MM.1S (cell line): ENCODE data around the gene TARBP1.

Experiments used
- DNase-seq: peaks from one replicate; pipeline ENCODE4 v3.0.0-alpha.2; 2015
- H2AFZ ChIP-seq: fragments of 300-600 bp; sonication (generic); 2 replicates; pipeline ENCODE4 v1.6.0; 2016; ENCODE audit warnings: antibody characterized with exemption, low read length
- H3F3A ChIP-seq: fragments of 300-600 bp; sonication (generic); 2 replicates; pipeline ENCODE4 v1.6.1; 2016; ENCODE audit warnings: mild to moderate bottlenecking, antibody characterized with exemption, low read length, moderate library complexity, mixed read lengths; ENCODE audit not compliant: insufficient read depth
- H3K27ac ChIP-seq: fragments of 300-600 bp; sonication (generic); 2 replicates; pipeline ENCODE4 v1.5.1; 2016; ENCODE audit warnings: mild to moderate bottlenecking, low read length
- H3K27me3 ChIP-seq: fragments of 300-600 bp; sonication (generic); replicated peaks from 2 replicates; pipeline ENCODE4 v1.6.0; 2016; ENCODE audit warnings: low read length; ENCODE audit not compliant: insufficient read depth
- H3K36me3 ChIP-seq: fragments of 300-600 bp; sonication (generic); replicated peaks from 2 replicates; pipeline ENCODE4 v1.6.1; 2016; ENCODE audit warnings: mild to moderate bottlenecking, low read length, mixed read lengths; ENCODE audit not compliant: insufficient read depth
- H3K4me1 ChIP-seq: fragments of 300-600 bp; sonication (generic); 2 replicates; pipeline ENCODE4 v1.6.1; 2016; ENCODE audit warnings: low read length, mixed read lengths
- H3K4me2 ChIP-seq: fragments of 300-600 bp; sonication (generic); 2 replicates; pipeline ENCODE4 v1.6.0; 2016; ENCODE audit warnings: low read depth, low read length
- H3K4me3 ChIP-seq: fragments of 300-600 bp; sonication (generic); 2 replicates; pipeline ENCODE4 v1.5.1; 2016; ENCODE audit warnings: low read length, mixed read lengths
- H3K79me2 ChIP-seq: fragments of 300-600 bp; sonication (generic); 2 replicates; pipeline ENCODE4 v1.6.1; 2016; ENCODE audit warnings: mixed run types, low read length, mixed read lengths
- H3K9ac ChIP-seq: fragments of 300-600 bp; sonication (generic); 2 replicates; pipeline ENCODE4 v1.6.1; 2016; ENCODE audit warnings: low read length, mixed read lengths
- H3K9me2 ChIP-seq: fragments of 300-600 bp; sonication (generic); replicated peaks from 2 replicates; pipeline ENCODE4 v1.6.1; 2016; ENCODE audit warnings: mild to moderate bottlenecking, low read length, mixed read lengths; ENCODE audit not compliant: insufficient read depth
- H3K9me3 ChIP-seq: fragments of 300-600 bp; sonication (generic); replicated peaks from 2 replicates; pipeline ENCODE4 v1.6.1; 2016; ENCODE audit warnings: mild to moderate bottlenecking, low read length, mixed read lengths; ENCODE audit not compliant: insufficient read depth
- H4K20me1 ChIP-seq: fragments of 300-600 bp; sonication (generic); 2 replicates; pipeline ENCODE4 v1.6.1; 2016; ENCODE audit warnings: mild to moderate bottlenecking, low read length, moderate library complexity, mixed read lengths; ENCODE audit not compliant: insufficient read depth
- CTCF ChIP-seq: fragments of 300-600 bp; sonication (generic); IDR thresholded peaks from 2 replicates; pipeline ENCODE4 v1.5.1; 2016; ENCODE audit warnings: antibody characterized with exemption, low read length, mixed read lengths
- EZH2 ChIP-seq: fragments of 300-600 bp; sonication (generic); optimal IDR thresholded peaks from 2 replicates; pipeline ENCODE3; 2017; ENCODE audit warnings: low read depth, mild to moderate bottlenecking, antibody characterized with exemption, low read length, mixed read lengths
- EZH2phosphoT487 ChIP-seq: fragments of 300-600 bp; sonication (generic); IDR thresholded peaks from 2 replicates; pipeline ENCODE4 v1.6.1; 2018; ENCODE audit warnings: antibody characterized with exemption, low read length

TARBP1 gene

GRCh38 chr1:234429434-234429806 lies 49.6 kb downstream of the TARBP1 start:
- TF ChIP-seq EZH2 (no peak), CTCF (no peak), EZH2phosphoT487 (no peak)
- H3K79me2 ChIP-seq, result no peaks in the 10 kb centered on the region
- H3K27me3 ChIP-seq, result no peaks in the 10 kb centered on the region
- no peaks in the 10 kb centered on the region for H3F3A ChIP-seq
- H3K4me1 ChIP-seq, result no peaks in the 10 kb centered on the region
- no peak overlapping the region for H3K9ac ChIP-seq
- H3K9me2 ChIP-seq, result no peaks in the 10 kb centered on the region
- no peak overlapping the region for H3K4me3 ChIP-seq
- no peak overlapping the region for H3K4me2 ChIP-seq
- no peaks in the 10 kb centered on the region for H3K9me3 ChIP-seq
- no peak overlapping the region for H2AFZ ChIP-seq
- DNase-seq, result no peak
- no peaks in the 10 kb centered on the region for H4K20me1 ChIP-seq
- no peaks in the 10 kb centered on the region for H3K36me3 ChIP-seq
- H3K27ac ChIP-seq, result no peak overlapping the region

GRCh38 chr1:234427950-234428646 lies 50.9 kb downstream of the TARBP1 start:
- Histone ChIP-seq H4K20me1 (no peaks in the 10 kb centered on the region), H3K9me2 (no peaks in the 10 kb centered on the region), H3K9ac (no peak overlapping the region), H3K27me3 (no peaks in the 10 kb centered on the region), H3K4me1 (no peaks in the 10 kb centered on the region), H3K36me3 (no peaks in the 10 kb centered on the region), H3K4me3 (no peak overlapping the region), H3F3A (no peaks in the 10 kb centered on the region), H3K79me2 (no peaks in the 10 kb centered on the region), H3K27ac (no peak overlapping the region), H3K4me2 (no peak overlapping the region), H2AFZ (no peak overlapping the region), H3K9me3 (no peaks in the 10 kb centered on the region)
- no peak for DNase-seq
- TF ChIP-seq EZH2phosphoT487 (no peak), EZH2 (no peak), CTCF (no peak)

- no peaks in the 10 kb centered on the region for H3K27me3 ChIP-seq
Observed at GRCh38 chr1:234413990-234414389, 65.0 kb downstream of the TARBP1 start.

More at GRCh38 chr1:234413990-234414389, 65.0 kb downstream of the TARBP1 start:
- Histone ChIP-seq H3K79me2 (no peaks in the 10 kb centered on the region), H2AFZ (no peak overlapping the region), H3K9me3 (no peaks in the 10 kb centered on the region), H3K36me3 (no peaks in the 10 kb centered on the region), H3K9ac (no peak overlapping the region), H3K4me3 (no peak overlapping the region), H3K27ac (no peak overlapping the region), H3K9me2 (no peaks in the 10 kb centered on the region), H3F3A (no peaks in the 10 kb centered on the region), H4K20me1 (no peaks in the 10 kb centered on the region), H3K4me1 (no peaks in the 10 kb centered on the region), H3K4me2 (no peak overlapping the region)
- no peak for DNase-seq
- TF ChIP-seq EZH2, result no peak
- no peak for TF ChIP-seq EZH2phosphoT487
- TF ChIP-seq CTCF, result no peak
